AG10803 (cell line): ENCODE measurements around the gene GSTA4.

Source experiments
- DNase-seq: peaks from one replicate; pipeline ENCODE4 v3.0.0; 2010; ENCODE audit warnings: low read depth
- H3K4me3 ChIP-seq: 2 replicates; pipeline ENCODE4 v1.5.1; 2011; ENCODE audit warnings: mild to moderate bottlenecking, low read length, control low read depth
- CTCF ChIP-seq: conservative IDR thresholded peaks from 2 replicates; pipeline ENCODE4 v1.5.1; 2011; ENCODE audit warnings: mild to moderate bottlenecking, low read length, control low read depth, inconsistent platforms

The GSTA4 gene

GRCh38 chr6:52992980-52993920, 1.8 kb downstream of the GSTA4 start:
- H3K4me3 ChIP-seq, result peak overlapping the region; percentile 81
- peak; percentile 56 for DNase-seq
- TF ChIP-seq CTCF, result no peak

GRCh38 chr6:52990342-52990741, 4.7 kb downstream of the GSTA4 start:
- no peak for DNase-seq
- no peak for TF ChIP-seq CTCF
- no peak overlapping the region for H3K4me3 ChIP-seq

GRCh38 chr6:52985228-52985627, 9.9 kb downstream of the GSTA4 start:
- DNase-seq, result no peak
- TF ChIP-seq CTCF, result no peak

GRCh38 chr6:52984247-52984646, 10.8 kb downstream of the GSTA4 start:
- DNase-seq, result peak; percentile 24
- no peak overlapping the region for H3K4me3 ChIP-seq
- no peak for TF ChIP-seq CTCF

More at GRCh38 chr6:52985228-52985627, 9.9 kb downstream of the GSTA4 start:
- H3K4me3 ChIP-seq, result no peak overlapping the region

GRCh38 chr6:52983159-52983848, 11.8 kb downstream of the GSTA4 start:
- H3K4me3 ChIP-seq, result no peak overlapping the region
- no peak for TF ChIP-seq CTCF
- no peak for DNase-seq

- no peak for TF ChIP-seq CTCF
- H3K4me3 ChIP-seq, result no peak overlapping the region
- no peak for DNase-seq
Measured at GRCh38 chr6:52982680-52983079, 12.4 kb downstream of the GSTA4 start.
